Adipose tissue (tissue), 3 donors: ENCODE results near the gene RPL27. TPM values are rescaled to one million over a fixed set of nuclear protein-coding genes. Genes with fewer than 3 reads are reported as not detected.
"Not testable (repeated sequence)": the region's sequence is repeated elsewhere in the genome, so short reads cannot be mapped to it uniquely, and the experiment has no call there.

Source experiments
- H3K27ac ChIP-seq: one replicate; pipeline ENCODE4 v1.5.1; 2013; ENCODE audit warnings: low read depth, low read length
- WGBS, 3 donors: extraction: QIAGEN DNeasy Blood & Tissue Kit; methylation state at CpG; one replicate each; pipeline ENCODE4 v1.1.7; 2013; 5-methylcytosine and 5-hydroxymethylcytosine counted together
- polyA plus RNA-seq, 3 donors: library from polyadenylated mRNA; stranded (reverse); fragments of 200-250 nt; gene quantifications; one replicate each; pipeline ENCODE4 v1.2.3, GENCODE V29; 2013
- donor health status: healthy with polysubstance abuse.
- donor health status: Bipolar disorder and iron deficiency.
- donor health status: healthy.

Gene RPL27
- 1,000 to 10,000 TPM; 1,783 to 4,377 (median 3,127) TPM for polyA plus RNA-seq

DNA sequence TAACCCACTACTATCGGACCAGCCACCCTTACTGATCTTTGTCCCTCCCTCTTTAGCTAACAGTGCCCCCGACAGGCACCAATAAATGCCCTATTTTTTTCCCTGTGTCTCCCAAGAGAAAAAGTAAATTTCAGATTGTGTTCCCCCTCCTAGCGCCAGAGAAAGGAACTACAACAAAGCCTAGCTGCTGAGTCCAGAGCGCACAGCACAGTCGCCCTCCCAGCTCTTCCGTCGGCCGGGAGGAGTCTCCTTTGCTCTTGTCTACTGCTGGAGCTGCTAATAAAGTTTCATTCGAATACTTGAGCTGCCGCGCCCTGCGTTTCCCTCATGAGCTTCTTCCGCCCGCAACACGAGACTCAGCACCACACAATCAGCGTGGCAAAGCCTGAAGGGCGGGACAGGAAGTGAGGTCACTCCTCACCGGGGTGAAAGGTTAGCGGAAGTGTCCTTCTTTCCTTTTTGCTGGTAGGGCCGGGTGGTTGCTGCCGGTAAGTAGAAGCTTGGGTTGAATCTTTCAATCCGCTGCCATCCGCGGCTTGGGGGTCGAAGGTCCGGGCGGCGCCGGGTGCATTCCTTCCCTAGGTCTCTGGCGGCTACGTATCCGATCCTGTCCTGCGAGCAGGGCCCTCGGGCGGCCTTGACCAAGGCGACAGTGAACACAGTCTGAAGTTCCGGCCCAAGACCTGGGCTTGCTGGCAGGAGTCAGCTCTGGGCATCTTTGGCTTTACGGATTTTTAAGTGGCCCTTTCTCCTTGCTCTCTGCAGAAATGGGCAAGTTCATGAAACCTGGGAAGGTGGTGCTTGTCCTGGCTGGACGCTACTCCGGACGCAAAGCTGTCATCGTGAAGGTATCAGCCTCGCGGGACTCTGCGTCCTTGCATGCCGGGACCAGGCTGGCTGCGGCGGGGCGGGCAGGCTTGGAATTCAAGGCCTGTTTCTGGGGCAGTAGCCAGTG, at the start of gene RPL27:
TSS of gene RPL27 (plus strand) at position 436 of the 955 bp plus-strand sequence. CDS start at position 768, 332 bp downstream.
- H3K27ac ChIP-seq: peak within 1 kb of the TSS; percentile 82
- 0 to 1% (median 0%) methylated on average over 49 of the region's 49 CpGs for WGBS, 3 donors

- 92 to 95% (median 92%) methylated on average over 13 of the region's 13 CpGs for WGBS, 3 donors
These were observed 48.0 kb upstream of the RPL27 start for GRCh38 chr17:42950044-42950783.

GRCh38 chr17:42953669-42954068, 44.5 kb upstream of the RPL27 start:
- WGBS, 3 donors: 63 to 92% (median 77%) methylated on average over 1 of the region's 1 CpG
- H3K27ac ChIP-seq: no peak overlapping the region

More at GRCh38 chr17:42950044-42950783, 48.0 kb upstream of the RPL27 start:
- H3K27ac ChIP-seq: no peak overlapping the region

GRCh38 chr17:42964161-42964932, 33.9 kb upstream of the RPL27 start, which contains the start of gene AARSD1:
Gene AARSD1 (minus strand): TSS chr17:42964454. CDS start chr17:42964440, 14 bp downstream.
- 1% methylated on average over 43 of the region's 43 CpGs for WGBS, 3 donors
- H3K27ac ChIP-seq: no peak within 1 kb of the TSS

- no peak overlapping the region for H3K27ac ChIP-seq
- 72 to 82% (median 75%) methylated on average over 1 of the region's 1 CpG for WGBS, 3 donors
These were observed 30.3 kb upstream of the RPL27 start for GRCh38 chr17:42967925-42968324.

DNA sequence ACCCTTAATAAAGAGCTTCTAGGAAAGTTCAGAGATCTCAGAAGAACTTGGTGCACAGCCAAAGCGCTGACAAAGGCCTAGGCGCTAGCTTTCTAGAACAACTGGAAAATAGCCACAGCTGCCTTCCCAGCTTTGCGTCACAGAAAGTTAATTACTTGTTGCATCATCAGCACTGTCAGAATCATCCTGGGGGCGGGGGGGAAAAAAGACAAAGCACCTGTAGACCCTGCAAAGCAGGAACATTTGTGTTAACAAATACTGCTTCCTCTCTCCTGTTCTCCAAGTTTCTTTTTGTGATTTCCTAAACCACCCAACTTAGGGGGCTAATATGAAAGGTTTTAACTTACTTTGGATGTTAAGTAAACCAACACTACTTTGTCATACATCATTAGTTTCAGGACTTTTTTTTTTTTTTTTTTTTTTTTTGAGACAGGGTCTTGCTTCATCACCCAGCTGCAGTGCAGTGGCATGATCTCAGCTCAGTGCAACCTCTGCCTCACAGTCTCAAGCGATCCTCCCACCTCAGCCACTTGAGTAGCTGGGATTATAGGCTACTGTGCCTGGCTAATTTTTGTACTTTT, 29.1 kb upstream of the RPL27 start:
- no peak overlapping the region for H3K27ac ChIP-seq
- WGBS, 3 donors: 34 to 64% (median 37%) methylated on average over 4 to 5 of the region's 5 CpGs

- H3K27ac ChIP-seq: no peak overlapping the region
- WGBS, 3 donors: 82 to 98% (median 91%) methylated on average over 5 of the region's 5 CpGs
These were observed 26.6 kb upstream of the RPL27 start for GRCh38 chr17:42971589-42971988.

DNA sequence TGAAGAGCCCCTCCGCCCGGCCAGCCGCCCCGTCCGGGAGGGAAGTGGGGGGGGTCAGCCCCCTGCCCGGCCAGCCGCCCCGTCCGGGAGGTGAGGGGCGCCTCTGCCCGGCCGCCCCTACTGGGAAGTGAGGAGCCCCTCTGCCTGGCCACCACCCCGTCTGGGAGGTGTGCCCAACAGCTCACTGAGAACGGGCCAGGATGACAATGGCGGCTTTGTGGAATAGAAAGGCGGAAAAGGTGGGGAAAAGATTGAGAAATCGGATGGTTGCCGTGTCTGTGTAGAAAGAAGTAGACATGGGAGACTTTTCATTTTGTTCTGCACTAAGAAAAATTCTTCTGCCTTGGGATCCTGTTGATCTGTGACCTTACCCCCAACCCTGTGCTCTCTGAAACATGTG, 24.9 kb upstream of the RPL27 start:
- H3K27ac ChIP-seq: not testable (repeated sequence)
- 69 to 93% (median 81%) methylated on average over 6 to 13 of the region's 18 CpGs for WGBS, 3 donors

GRCh38 chr17:42975265-42975664, 23.0 kb upstream of the RPL27 start:
- WGBS, 3 donors: 34 to 44% (median 44%) methylated on average over 2 of the region's 2 CpGs
- H3K27ac ChIP-seq: no peak overlapping the region

DNA sequence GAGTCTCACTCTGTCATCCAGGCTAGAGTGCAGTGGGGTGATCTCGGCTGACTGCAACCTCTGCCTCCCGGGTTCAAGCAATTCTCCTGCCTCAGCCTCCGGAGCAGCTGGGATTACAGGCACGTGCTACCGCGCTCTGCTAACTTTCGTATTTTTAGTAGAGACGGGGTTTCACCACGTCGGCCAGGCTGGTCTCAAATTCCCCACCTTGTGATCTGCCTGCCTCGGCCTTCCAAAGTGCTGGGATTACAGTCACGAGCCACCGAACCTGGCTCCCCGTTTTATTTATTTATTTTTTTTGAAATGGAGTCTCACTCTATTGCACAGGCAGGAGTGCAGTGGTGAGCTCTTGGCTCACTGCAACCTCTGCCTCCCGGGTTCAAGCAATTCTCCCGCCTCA, 22.5 kb upstream of the RPL27 start:
- WGBS, 3 donors: 85 to 91% (median 88%) methylated on average over 16 of the region's 16 CpGs
- not testable (repeated sequence) for H3K27ac ChIP-seq

DNA sequence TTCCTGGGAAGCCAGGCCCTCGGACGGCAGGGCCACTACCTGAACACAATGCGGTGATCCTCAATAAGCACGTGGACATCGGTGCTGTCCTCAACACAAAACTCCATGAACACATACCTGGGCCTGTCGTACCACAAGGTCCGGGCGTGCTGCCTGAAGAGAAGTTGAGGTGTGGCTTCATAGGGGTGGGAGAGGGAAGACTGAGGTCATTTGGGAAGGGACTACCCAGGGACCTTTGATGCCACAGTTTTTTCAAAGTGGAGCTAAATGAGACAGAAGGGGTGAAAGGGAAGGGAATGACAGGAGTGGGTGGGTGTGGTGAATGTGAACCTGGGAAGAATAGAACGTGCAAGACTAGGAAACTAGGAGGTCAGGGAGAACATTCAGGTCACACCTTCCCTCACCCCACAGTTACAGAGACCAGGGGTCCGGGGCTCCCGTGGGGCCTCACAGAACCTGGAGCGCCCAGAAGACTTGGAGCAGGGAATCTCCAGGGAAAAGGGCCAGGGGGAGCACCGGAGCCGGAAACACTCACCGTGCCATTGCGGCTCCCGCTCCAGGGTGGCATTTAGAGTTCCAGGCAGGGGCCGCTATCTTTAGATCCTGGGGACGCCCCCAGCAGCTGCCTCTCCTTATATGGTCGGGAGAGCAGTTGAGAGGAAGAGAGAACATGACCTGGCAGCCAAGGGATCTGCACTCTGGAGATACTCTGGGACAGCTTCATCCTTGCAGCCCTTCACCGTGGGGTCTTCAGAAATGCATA, 18.5 kb upstream of the RPL27 start, which contains the start of gene PTGES3L:
TSS of gene PTGES3L (minus strand) at position 570 of the 763 bp plus-strand sequence. CDS start at position 543, 27 bp downstream.
- no peak within 1 kb of the TSS for H3K27ac ChIP-seq
- WGBS, 3 donors: 34 to 36% (median 35%) methylated on average over 20 to 21 of the region's 21 CpGs

DNA sequence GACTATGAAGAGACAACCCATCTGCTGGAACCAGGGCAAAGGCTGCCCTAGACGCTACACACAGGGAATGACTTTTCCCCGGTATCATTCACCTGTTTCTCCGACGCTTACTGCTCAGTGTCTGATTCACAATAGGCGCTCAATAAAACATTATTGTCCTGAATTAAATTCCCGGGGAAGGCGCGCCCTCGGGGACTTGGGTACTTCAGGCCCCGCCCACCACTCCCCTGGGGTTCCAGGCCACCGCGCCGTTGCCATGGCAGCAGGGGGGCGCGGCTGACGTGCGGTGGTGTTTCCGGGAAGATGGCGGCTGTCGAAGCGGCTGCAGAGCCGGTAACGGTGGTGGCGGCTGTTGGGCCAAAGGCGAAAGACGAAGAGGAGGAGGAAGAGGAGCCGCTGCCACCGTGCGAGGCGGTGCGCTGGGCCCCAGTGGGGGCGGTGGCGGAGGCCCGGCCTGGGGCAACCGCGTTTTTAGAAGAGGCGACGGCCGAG, 17.9 kb upstream of the RPL27 start, which contains the start of gene RUNDC1:
TSS of gene RUNDC1 (plus strand) at position 292 of the 492 bp plus-strand sequence. CDS start at position 304, 12 bp downstream.
- 0% methylated on average over 38 to 39 of the region's 39 CpGs for WGBS, 3 donors
- H3K27ac ChIP-seq: no peak within 1 kb of the TSS

GRCh38 chr17:42980766-42981397, 17.3 kb upstream of the RPL27 start:
- no peak overlapping the region for H3K27ac ChIP-seq
- WGBS, 3 donors: 0 to 1% (median 0%) methylated on average over 60 to 67 of the region's 67 CpGs

DNA sequence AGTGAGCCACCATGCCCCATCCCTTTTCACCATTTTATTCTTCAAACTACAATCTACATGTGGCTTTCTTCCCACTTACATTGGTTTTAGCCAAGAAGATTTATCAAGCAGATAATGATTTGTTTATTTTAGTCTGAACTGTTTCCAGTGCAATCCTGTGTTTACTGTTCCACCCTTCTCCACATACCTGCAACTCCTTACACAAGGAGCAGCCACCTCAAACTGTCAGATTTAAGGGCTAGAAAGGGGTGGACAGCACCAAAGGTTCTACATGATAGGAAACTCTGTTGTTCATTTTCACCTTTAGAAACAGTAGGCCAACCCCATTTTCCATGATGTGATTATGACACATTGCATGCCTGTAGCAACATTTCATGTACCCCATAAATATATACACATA, 16.0 kb upstream of the RPL27 start:
- H3K27ac ChIP-seq: no peak overlapping the region

DNA sequence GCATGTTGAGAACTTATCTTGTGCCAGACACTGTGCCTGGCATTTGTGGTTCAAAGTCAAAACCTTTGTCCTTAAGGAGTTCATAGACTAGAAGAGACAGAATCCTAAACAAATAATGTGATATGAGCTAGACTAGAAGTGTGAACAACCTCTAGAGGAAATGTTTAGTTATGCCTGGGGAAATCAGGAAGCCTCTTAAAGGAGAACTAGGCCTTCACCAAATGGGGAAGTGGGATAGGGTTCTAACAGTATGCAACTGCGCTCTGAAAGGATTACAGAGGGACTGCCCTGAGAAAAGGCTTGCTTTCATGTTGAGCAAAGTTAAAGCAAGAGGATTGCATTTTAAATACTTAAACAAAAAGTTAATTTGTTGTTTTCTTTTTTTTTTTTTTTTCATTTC, 13.0 kb upstream of the RPL27 start:
- WGBS, 3 donors: 0 to 81% (median 0%) methylated on average over 1 of the region's 1 CpG
- H3K27ac ChIP-seq: no peak overlapping the region

GRCh38 chr17:42989141-42989540, 9.1 kb upstream of the RPL27 start:
- H3K27ac ChIP-seq: no peak overlapping the region
- 77 to 96% (median 92%) methylated on average over 5 of the region's 5 CpGs for WGBS, 3 donors
